ENCODE data around the gene CDCA5. TPM values are rescaled to one million over a fixed set of nuclear protein-coding genes. Genes with fewer than 3 reads are reported as not detected.
A peak's percentile ranks its signal among the peaks of the same experiment; 100 is the strongest.

CDCA5 gene
- polyA plus RNA-seq, 3 donors, result 0.20 to 0.28 TPM; not detected in 1

GRCh38 chr11:65110354-65110861 lies 26.6 kb upstream of the CDCA5 start:
- H3K27me3 ChIP-seq (ENCODE audit: control insufficient read depth in 2 of 2, insufficient read depth in 2 of 2, low read length in 2 of 2), result peaks cover 0 to 15% of the 10 kb centered on the region in 2 donors
- no peaks in the 10 kb centered on the region for H3K9me3 ChIP-seq (replicated peaks in 1 of 2; ENCODE audit: control insufficient read depth in 1 of 2, insufficient read depth in 1 of 2, low read length in 2 of 2)
- peaks cover 27 to 32% of the 10 kb centered on the region in 2 donors for H3K4me1 ChIP-seq (ENCODE audit: control insufficient read depth in 1 of 2, insufficient read depth in 2 of 2, low read length in 2 of 2)
- Mint-ChIP-seq H3K4me1 (peaks cover 32% of the 10 kb centered on the region), H3K27me3 (ENCODE audit: low read depth in 3 of 3) (peaks cover 13 to 22% (median 15%) of the 10 kb centered on the region in 3 donors), H3K9me3 (peaks cover 0 to 5% (median 0%) of the 10 kb centered on the region in 7 donors), H3K4me3 (peak overlapping the region; percentile 45 to 71), H3K27ac (peak overlapping the region in 4 of 7 donors; percentile 41 to 75 (median 52)), H3K36me3 (peaks cover 31 to 36% of the 10 kb centered on the region in 2 donors)
- DNase-seq, result peak; percentile 68 to 83 (median 74)
- H3K79me2 ChIP-seq (ENCODE audit: insufficient read depth, low read length), result no peaks in the 10 kb centered on the region
- peaks cover 21 to 43% of the 10 kb centered on the region in 2 donors for H3K36me3 ChIP-seq (replicated peaks in 1 of 2; ENCODE audit: control insufficient read depth in 1 of 2, insufficient read depth in 2 of 2, low read length in 2 of 2)
- no peak overlapping the region for H3K9ac ChIP-seq (ENCODE audit: insufficient read depth, low read length, poor library complexity, severe bottlenecking)
- H3K4me2 ChIP-seq (replicated peaks; ENCODE audit: extremely low read depth, low read length, poor library complexity, severe bottlenecking), result peak overlapping the region; percentile 59
- H2AFZ ChIP-seq (ENCODE audit: insufficient read depth, low read depth, low read length, poor library complexity, severe bottlenecking), result peak overlapping the region; percentile 60
- H3K4me3 ChIP-seq (replicated peaks in 1 of 3; ENCODE audit: low read depth in 2 of 3, low read length in 3 of 3), result peak overlapping the region in 1 of 3 experiments; percentile 48
- TF ChIP-seq CTCF (IDR thresholded peaks at IDR 0.05), result peak; percentile 98
- WGBS (ENCODE audit: insufficient coverage), result under 1% methylated on average over 13 of the region's 18 CpGs
- peak overlapping the region in 1 of 2 donors; percentile 12 for H3K27ac ChIP-seq (ENCODE audit: low read depth in 1 of 2, low read length in 2 of 2)
- intact Hi-C loops (cut with micrococcal nuclease), result loop anchor here in 1 of 2 donors (5.0 kb wide), 2 partner anchors 72 to 98 kb away; partner anchors contain the start of genes ARL2 and CAPN1
- peaks cover 18% of the 10 kb centered on the region for H4K20me1 ChIP-seq (ENCODE audit: insufficient read depth, low read length)

GRCh38 chr11:65109231-65110198 lies 25.7 kb upstream of the CDCA5 start:
- H3K9me3 ChIP-seq (replicated peaks in 1 of 2; ENCODE audit: control insufficient read depth in 1 of 2, insufficient read depth in 1 of 2, low read length in 2 of 2), result no peaks in the 10 kb centered on the region
- no peak overlapping the region for H3K4me2 ChIP-seq (replicated peaks; ENCODE audit: extremely low read depth, low read length, poor library complexity, severe bottlenecking)
- intact Hi-C loops (cut with micrococcal nuclease), result loop anchor here in 1 of 2 donors (5.0 kb wide), 2 partner anchors 73 to 97 kb away; partner anchors contain the start of genes ARL2 and CAPN1
- no peaks in the 10 kb centered on the region for H3K79me2 ChIP-seq (ENCODE audit: insufficient read depth, low read length)
- Mint-ChIP-seq H3K27ac (peak overlapping the region in 1 of 7 donors; percentile 41), H3K9me3 (peaks cover 0 to 3% (median 0%) of the 10 kb centered on the region in 7 donors), H3K27me3 (ENCODE audit: low read depth in 3 of 3) (peaks cover 12 to 22% (median 15%) of the 10 kb centered on the region in 3 donors), H3K36me3 (peaks cover 38 to 43% of the 10 kb centered on the region in 2 donors), H3K4me1 (peaks cover 32% of the 10 kb centered on the region), H3K4me3 (no peak overlapping the region)
- 94% methylated on average over 35 of the region's 36 CpGs for WGBS (ENCODE audit: insufficient coverage)
- DNase-seq, result peak in 1 of 3 donors; percentile 11
- no peak overlapping the region for H2AFZ ChIP-seq (ENCODE audit: insufficient read depth, low read depth, low read length, poor library complexity, severe bottlenecking)
- no peak overlapping the region for H3K4me3 ChIP-seq (replicated peaks in 1 of 3; ENCODE audit: low read depth in 2 of 3, low read length in 3 of 3)
- no peak overlapping the region for H3K9ac ChIP-seq (ENCODE audit: insufficient read depth, low read length, poor library complexity, severe bottlenecking)
- peaks cover 27 to 32% of the 10 kb centered on the region in 2 donors for H3K4me1 ChIP-seq (ENCODE audit: control insufficient read depth in 1 of 2, insufficient read depth in 2 of 2, low read length in 2 of 2)
- H3K36me3 ChIP-seq (replicated peaks in 1 of 2; ENCODE audit: control insufficient read depth in 1 of 2, insufficient read depth in 2 of 2, low read length in 2 of 2), result peaks cover 21 to 52% of the 10 kb centered on the region in 2 donors
- TF ChIP-seq CTCF (IDR thresholded peaks at IDR 0.05), result no peak
- peaks cover 0 to 15% of the 10 kb centered on the region in 2 donors for H3K27me3 ChIP-seq (ENCODE audit: control insufficient read depth in 2 of 2, insufficient read depth in 2 of 2, low read length in 2 of 2)
- peaks cover 18% of the 10 kb centered on the region for H4K20me1 ChIP-seq (ENCODE audit: insufficient read depth, low read length)
- no peak overlapping the region for H3K27ac ChIP-seq (ENCODE audit: low read depth in 1 of 2, low read length in 2 of 2)

All from CD14-positive monocyte (primary cell).